GM18526 (cell line): ENCODE data around the gene NKX6-2.

Experiments used
- POLR2A ChIP-seq: IDR thresholded peaks from 3 replicates; pipeline ENCODE4 v1.6.1; 2011; ENCODE audit not compliant: insufficient read length; ENCODE audit errors: extremely low read depth

The NKX6-2 gene

DNA sequence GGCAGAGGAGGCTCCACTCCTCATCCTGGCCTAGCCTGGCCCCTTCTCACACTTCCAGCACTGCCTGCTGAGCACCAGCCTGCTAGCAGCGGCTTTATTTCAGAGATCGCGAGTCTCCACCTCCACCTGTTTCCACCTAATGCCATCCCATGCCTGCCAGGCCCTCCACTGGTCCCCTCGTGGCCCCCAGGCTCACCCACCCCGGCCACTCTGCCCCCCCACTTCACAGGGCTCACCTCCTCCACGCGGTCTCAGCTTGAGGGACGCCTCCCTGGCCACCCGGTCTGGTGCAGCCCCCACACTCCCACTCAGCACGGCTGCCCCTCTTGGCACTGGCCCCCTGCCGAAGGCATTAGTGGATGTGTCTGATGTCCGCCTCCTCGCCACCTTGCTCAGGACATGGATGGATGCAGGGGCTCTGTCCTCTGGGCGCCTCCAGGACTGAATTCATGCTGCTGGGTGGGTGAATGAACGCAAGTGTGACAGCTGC lies 3.8 kb upstream of the NKX6-2 start:
- no peak for TF ChIP-seq POLR2A

DNA sequence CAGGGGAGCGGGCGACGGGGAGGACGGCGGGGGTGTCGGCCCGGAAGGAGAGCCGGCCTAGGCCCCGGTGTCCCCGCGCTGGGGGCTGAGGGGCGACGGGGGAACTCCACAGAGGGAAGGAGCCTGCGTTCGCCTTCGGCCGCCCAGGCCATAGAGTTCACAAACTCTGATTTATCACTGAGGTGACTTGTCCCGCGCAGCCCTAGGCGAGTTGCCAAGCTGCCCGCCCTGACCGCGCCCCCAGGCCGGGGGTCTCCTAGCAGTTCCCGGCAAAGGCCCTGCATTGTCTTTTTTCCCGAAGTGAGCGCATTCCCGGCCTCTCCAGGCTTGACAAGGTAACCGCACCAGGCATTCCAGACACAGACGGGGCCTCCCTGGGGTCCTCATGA lies 2.9 kb upstream of the NKX6-2 start:
- no peak for TF ChIP-seq POLR2A

DNA sequence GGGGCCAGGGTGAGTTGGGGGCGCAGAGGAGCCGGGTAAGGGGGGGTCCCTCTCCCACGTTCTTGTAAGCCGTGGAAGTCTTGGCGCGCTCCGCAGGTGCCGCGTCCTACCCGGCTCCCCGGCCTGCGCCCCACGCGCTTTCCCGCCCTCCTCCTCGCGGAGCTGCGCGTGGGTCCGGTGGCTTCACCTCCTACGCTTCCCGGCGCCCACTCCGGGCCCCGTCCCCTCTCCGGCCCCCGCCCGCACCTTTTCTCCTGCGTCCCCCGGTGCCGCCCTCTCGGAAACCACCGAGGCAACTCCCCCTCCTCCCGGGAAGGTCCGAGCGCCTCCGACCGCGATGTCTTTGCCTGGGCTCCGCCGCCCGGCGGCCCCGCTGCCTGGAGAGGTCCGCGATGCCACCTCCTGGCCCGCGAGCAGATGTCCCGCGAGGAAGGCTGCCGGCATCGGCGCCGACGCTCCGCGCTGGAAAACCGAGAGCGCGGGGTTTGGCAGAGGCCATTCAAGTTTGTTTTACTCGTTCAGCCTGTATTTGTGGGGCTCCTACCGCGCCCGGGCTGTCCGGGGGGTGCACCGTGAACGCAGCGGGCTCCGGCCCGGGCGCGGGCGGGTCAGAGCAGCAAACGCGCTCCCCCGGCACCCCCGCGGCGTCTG lies 2.4 kb upstream of the NKX6-2 start:
- TF ChIP-seq POLR2A = no peak

DNA sequence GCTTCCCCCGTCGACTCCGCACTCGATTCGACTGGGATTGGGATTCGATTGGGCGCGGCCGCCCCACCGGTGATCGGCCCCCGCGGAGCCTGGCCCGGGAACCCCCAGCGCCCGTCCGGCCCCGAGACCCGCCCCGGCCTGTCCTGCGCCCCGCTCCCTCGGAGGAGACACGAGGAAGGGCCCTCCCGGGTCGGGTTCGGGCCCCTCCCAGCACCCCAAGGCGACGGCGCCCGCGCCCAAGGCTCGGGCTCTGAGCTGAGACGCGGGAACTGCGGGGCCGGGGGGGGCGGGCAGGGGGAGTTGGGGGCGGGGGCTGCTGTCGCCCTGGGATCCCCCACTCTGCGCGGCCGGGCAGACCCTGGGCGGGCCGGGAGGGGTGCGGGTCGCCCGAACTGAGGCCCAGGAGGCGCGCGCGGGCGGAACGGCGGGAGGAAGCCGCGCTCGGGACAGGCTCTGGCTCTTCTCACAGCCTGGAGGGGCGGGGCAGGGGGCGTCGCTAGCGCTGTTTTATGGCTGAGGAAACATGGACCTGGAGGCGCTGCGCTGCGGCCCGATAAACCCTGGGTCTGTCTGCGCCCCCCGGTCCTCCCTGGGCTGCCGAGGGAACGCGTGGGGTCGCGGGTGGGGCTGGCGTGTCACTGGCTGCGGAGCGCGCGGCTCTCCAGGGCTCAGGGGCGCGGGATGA lies 1.7 kb upstream of the NKX6-2 start:
- TF ChIP-seq POLR2A = no peak

DNA sequence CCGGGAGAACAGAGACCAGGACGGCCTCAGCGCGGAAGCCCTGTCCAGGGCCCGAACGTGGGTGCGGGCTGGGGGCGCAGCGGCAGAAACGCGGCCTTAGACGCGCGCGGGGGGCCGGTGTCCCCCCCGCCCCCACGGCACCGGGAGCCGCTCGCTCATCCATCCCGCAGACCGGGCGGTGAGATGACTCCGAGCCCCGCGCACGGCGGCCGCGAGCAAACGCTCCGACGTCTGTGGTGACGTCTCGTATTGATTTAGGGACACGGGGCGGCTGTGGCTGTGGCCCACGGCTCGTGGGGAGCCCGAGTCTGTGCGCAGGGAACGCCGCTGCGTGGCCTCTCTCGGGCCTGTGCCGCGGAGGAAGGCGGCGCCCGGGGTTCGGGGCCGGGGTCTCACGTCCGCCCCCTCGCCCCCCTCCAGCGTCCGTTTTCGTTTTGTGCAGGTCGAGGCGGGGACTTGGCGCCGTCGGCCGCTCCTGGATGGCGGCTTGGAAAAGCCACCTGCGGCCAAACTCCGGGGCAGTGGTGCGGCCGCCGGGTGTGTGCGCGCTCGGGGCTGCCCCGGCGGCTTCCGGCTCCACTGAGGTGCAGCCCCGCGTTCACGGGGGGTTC lies 1.0 kb upstream of the NKX6-2 start:
- TF ChIP-seq POLR2A = no peak

DNA sequence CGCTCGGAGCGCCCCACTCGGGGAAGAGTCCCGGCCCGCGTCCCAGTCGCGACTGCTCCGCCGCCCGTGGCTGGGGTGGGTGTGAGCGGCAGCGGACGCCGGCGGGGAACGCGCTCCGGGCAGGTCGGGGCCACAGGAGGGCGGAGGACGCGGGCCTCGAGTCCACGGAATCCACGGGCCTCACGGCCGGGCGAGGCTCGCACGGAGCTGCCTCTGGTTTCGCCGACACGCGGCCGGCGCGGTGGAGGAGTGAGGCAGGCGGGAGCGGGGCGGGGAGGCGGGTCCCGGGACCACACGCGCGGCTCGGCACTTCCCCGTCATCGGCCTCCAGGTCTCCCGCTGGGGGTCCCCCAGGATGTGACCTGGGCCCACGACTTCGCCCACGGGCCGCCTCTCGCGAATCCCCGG lies 533 bp upstream of the NKX6-2 start:
- no peak for TF ChIP-seq POLR2A

DNA sequence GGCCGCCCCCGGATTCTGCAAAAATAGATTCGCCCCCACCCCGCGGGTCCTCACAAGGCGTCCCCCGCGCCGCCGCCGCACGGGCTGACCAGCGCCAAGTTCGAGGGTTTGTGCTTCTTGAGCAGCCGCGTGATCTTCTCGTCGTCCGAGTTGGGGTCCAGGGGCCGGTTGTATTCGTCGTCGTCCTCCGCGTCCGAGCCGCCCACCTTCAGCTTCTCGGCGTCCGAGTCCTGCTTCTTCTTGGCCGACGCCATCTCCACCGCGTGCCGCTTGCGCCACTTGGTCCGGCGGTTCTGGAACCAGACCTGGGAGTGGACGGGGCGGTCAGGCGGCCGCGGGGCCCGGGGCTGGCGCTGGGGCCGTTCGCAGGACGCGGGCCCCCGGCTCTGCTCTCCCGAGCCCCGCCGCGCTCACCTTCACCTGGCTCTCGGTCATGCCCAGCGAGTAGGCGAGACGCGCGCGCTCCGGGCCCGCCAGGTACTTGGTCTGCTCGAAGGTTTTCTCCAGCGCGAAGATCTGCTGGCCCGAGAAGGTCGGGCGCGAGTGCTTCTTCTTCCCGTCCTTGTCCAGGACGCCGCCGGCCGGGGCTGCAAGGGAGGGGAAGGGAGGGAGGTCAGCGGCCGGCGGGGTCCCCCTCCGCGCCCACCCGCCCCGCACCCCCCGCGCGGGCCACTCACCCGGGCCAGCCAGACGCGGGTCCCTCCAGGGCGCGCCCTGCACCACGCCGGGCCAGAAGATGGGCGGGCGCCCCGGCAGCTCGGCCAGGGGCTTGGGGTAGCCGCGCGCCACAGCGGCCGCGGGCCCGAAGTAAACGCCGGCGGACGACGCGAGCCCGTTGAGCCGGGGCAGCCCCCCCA lies 853 bp downstream of the NKX6-2 start:
- TF ChIP-seq POLR2A = no peak

DNA sequence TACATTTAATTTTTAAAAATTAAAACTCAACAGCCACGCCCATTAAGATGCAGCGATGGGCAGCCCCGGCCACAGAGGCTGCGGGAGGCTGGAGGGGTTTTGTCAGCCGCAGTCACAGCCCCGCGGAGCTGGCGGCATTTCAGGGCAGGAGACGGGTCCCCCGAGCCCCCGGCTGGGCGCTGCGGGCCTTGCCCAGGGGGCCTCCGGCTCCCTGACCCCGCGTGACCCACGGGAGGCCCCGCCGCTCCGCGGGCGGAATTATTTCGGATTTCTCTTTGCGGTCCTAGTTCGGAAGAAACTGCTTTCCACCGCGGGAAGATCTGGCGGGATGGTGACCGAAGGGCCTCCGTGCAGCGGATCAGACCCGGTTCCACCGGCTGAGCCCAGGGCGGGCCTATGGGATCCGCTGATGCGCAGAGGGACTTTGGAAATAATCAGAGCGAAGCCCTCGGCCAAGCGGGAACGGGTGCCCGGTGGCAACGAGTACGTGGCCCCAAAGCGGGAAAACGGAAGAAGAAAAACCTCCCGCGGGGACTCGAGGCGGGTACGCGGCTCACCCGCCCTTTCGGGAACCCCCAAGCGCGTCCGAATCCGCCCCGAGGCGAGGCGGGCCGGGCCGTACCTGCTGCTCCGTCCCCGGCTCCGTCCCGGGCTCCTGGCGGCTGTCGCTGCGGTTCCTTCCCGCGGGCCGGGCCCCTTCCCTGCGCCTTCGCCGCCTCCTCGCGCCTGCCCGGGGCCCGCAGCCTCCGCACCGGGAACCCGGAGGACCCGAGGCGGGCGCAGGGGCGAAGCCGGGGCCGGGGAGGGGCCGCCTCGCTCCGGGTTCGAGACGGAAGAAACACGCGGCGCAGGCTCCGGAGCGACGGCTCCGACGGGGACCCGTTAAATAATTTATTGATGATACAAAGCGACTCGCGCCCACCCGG lies 1.7 kb downstream of the NKX6-2 start:
- TF ChIP-seq POLR2A = no peak

DNA sequence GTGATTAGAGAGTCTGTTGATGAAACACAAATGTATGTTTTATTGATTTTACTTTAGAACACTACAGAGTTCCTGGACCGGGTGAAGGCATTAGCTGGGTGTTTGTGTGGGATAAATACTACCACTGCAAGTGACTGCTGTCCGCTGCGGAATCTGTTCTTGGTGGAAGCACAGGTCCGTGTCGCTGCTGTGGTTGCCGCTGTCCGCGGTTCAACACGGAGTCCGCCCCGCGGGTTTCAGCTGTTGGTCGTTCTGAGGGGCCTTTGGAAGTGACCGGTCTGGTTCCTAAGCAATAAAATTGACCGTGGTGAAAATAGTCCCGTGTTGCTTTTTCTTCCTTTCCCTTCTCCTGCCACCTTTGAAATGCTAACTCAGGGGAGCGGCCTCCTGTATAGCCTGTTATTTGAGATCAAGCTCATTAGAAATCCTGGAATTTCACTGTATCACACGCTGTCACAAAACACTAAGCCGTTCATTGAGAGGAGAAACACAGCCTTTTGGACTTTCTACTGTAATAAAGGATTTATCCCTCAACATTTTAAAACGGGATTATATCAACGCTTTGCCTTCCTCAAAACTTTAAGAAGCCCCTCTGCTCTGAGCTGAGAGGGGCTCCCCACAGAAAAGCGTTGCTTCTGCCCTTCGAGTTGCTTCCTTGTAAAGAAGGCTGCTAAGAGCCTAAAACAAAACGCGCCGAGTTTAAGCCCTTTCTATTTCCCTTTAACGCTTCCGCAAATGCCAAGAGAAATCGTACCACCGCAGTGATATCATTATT lies 2.6 kb downstream of the NKX6-2 start:
- TF ChIP-seq POLR2A = no peak

DNA sequence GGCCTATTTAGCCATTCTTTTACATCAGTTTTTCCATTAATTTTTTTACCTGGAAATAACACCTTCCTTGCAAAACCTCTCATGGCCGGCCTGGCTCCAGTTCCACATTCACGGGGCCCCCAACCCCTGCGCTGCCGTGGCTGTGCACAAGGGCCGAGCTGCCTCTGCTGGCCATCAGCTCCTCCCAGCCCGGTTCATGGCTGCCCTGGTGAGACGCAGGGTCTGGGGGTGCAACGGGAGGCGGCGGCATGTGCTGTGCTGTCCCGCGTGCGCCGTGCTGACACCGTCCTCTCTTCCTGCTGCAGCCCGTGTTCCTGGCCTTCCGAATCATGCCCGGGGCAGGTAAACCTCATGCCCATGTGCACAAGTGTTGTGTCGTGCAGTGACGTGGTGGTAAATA lies 4.4 kb downstream of the NKX6-2 start:
- TF ChIP-seq POLR2A = no peak

DNA sequence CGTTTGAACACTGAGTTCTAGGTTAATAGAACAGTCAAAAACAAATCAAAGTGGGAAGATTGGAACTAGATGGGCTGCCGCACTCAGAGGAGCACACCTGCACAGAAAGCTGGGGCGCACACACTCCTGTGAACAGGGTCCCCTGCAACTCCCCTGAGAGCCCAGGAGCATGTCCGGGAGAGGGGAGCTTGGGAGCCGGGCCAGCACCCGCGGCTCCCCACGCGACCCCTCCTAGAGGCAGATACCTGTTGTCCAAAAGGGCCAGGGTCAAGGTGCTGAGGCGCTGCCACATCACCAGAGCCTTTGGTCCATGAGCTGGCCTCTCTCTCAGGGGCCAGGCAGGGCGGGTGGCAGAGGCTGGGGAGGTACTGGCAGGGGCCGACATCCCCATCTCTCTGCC lies 5.6 kb downstream of the NKX6-2 start:
- TF ChIP-seq POLR2A = no peak

DNA sequence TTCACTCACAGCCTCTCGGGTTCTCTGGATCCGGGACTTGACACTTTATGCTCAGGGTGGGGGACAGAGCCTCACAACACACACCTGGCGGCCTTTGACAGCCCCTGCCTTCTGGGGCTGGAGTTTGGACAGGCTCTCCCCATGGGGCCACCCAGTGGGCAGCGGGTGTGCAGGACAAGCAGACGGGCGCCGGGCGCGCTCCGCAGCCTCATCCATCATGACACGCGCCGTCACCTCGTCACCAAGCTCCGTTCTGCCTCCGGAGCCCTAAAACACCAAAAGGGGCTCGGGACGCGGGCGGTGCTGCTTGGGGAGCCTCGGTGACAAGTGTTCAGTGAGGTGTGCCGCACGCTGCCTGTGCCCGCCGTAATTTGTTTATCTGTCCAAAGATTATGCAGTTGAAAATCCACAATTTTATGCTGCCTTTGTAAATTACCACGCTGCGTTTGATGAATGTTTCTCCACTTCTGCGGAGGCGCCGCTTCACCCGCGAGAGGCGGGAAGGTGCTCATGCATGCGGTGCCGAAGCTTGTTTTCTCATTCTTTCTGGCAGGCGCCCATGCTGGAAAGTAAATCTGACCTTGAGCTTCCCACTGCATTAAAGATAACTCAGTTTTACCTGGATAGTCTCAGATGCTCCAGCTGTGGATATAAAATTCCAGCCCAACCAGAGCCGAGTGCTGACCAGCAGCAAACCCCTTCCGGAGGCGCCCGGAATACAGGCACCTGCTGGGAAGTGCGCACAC lies 6.2 kb downstream of the NKX6-2 start:
- no peak for TF ChIP-seq POLR2A

DNA sequence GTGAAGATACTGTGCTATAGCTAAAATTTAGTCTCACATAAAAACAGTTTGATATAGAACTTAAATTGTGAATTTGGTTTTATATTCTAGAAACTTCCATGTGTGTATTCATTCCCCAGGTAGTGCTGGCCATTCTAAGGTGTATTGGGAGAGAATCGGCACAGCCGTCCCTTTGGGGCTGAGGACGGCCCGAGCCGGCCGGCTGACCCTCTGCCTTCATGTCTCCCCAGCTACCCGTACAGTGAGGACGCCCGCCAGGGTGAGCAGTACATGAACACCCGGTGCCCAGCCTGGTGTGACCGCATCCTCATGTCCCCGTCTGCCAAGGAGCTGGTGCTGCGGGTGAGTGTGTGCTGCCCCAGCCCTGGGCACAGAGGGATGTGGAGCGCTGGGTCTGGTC lies 8.5 kb downstream of the NKX6-2 start:
- no peak for TF ChIP-seq POLR2A
